Left colon (tissue), 2 donors: ENCODE data around the gene C12orf57. TPM values are rescaled to one million over a fixed set of nuclear protein-coding genes. Genes with fewer than 3 reads are reported as not detected.

Experiments
- ATAC-seq: fragments of 200-7000 bp; cut with Tn5 transposase; one replicate; pipeline ENCODE4 v1.9.1; 2020; ENCODE audit warnings: mild to moderate bottlenecking, moderate library complexity
- DNase-seq, 2 donors: peaks; one replicate each; pipeline ENCODE4 v3.0.0-alpha.2; 2020
- intact Hi-C, 2 donors: fragments of 100-400 bp; cut with DNase I in 1 of 2; cut with micrococcal nuclease in 1 of 2; formaldehyde crosslinking; loops; one replicate each; pipeline versions ENCODE4 v1.11.2 to v1.14.0; 2022; cut with DNase I, micrococcal nuclease
- total RNA-seq, 2 donors: library from RNA; stranded (reverse); fragmentation: NEBNext Ultra II Directional; extraction: Animal tissue kit (Norgen Biotek cat#: 25700); gene quantifications; one replicate each; pipeline ENCODE4 v1.2.1, GENCODE V29; 2021
- donor health status: DM: no; HTN: no; CAD: no.
- donor health status: DM: yes; HTN: yes; CAD: no.

C12orf57 gene
- total RNA-seq, 2 donors from 2014 or later: 151 to 168 TPM

DNA sequence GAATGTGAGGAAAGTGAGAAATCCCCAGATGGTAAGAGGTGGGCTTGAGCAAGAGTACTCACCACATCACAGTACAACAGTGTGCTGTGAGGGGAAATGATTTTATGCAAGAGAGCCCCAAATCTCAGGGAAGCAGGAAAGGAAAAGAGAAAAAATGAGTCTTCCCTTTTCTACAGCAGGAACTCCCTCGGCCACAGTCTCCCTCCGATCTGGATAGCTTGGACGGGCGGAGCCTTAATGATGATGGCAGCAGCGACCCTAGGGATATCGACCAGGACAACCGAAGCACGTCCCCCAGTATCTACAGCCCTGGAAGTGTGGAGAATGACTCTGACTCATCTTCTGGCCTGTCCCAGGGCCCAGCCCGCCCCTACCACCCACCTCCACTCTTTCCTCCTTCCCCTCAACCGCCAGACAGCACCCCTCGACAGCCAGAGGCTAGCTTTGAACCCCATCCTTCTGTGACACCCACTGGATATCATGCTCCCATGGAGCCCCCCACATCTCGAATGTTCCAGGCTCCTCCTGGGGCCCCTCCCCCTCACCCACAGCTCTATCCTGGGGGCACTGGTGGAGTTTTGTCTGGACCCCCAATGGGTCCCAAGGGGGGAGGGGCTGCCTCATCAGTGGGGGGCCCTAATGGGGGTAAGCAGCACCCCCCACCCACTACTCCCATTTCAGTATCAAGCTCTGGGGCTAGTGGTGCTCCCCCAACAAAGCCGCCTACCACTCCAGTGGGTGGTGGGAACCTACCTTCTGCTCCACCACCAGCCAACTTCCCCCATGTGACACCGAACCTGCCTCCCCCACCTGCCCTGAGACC is 8.2 kb upstream of the C12orf57 start:
- no peak for DNase-seq
- no peak for ATAC-seq
- intact Hi-C loops: no loop called here

DNA sequence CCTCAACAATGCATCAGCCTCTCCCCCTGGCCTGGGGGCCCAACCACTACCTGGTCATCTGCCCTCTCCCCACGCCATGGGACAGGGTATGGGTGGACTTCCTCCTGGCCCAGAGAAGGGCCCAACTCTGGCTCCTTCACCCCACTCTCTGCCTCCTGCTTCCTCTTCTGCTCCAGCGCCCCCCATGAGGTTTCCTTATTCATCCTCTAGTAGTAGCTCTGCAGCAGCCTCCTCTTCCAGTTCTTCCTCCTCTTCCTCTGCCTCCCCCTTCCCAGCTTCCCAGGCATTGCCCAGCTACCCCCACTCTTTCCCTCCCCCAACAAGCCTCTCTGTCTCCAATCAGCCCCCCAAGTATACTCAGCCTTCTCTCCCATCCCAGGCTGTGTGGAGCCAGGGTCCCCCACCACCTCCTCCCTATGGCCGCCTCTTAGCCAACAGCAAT is 7.6 kb upstream of the C12orf57 start:
- intact Hi-C loops: no loop called here
- ATAC-seq: no peak
- no peak for DNase-seq

DNA sequence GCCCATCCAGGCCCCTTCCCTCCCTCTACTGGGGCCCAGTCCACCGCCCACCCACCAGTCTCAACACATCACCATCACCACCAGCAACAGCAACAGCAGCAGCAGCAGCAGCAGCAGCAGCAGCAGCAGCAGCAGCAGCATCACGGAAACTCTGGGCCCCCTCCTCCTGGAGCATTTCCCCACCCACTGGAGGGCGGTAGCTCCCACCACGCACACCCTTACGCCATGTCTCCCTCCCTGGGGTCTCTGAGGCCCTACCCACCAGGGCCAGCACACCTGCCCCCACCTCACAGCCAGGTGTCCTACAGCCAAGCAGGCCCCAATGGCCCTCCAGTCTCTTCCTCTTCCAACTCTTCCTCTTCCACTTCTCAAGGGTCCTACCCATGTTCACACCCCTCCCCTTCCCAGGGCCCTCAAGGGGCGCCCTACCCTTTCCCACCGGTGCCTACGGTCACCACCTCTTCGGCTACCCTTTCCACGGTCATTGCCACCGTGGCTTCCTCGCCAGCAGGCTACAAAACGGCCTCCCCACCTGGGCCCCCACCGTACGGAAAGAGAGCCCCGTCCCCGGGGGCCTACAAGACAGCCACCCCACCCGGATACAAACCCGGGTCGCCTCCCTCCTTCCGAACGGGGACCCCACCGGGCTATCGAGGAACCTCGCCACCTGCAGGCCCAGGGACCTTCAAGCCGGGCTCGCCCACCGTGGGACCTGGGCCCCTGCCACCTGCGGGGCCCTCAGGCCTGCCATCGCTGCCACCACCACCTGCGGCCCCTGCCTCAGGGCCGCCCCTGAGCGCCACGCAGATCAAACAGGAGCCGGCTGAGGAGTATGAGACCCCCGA is 7.0 kb upstream of the C12orf57 start:
- intact Hi-C loops: no loop called here
- DNase-seq (no peak), ATAC-seq (peak; percentile 6)

DNA sequence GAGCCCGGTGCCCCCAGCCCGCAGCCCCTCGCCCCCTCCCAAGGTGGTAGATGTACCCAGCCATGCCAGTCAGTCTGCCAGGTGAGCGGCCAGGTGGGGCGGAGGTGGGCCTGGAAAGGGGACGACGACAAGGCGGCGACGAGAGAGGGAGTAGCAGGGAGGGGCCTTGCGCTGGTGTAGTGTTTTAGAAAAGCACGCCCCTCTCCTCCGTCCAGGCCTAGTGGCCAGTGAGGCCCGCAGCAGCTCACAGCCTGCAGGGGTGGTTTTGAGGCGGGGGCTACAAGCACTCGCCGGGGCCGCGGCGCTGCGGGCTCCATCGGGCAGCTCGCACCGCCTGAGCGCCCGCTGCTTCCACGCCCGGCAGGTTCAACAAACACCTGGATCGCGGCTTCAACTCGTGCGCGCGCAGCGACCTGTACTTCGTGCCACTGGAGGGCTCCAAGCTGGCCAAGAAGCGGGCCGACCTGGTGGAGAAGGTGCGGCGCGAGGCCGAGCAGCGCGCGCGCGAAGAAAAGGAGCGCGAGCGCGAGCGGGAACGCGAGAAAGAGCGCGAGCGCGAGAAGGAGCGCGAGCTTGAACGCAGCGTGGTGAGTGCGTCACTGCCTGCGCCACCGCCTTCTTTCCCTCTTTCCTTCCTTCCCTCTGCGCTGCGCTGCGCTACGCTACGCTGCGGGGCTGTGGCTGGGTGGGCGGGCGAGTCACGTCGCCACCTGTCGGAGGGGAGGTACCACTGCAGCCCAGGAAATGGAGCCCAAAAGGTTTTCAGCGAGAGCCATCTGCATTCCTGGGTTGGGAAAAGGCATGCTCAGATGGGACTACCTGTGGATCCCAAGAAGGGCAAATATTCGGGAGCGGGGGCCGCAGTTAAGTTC is 6.1 kb upstream of the C12orf57 start:
- intact Hi-C loops: no loop called here
- ATAC-seq (peak; percentile 87), DNase-seq (peak; percentile 92 to 94)

DNA sequence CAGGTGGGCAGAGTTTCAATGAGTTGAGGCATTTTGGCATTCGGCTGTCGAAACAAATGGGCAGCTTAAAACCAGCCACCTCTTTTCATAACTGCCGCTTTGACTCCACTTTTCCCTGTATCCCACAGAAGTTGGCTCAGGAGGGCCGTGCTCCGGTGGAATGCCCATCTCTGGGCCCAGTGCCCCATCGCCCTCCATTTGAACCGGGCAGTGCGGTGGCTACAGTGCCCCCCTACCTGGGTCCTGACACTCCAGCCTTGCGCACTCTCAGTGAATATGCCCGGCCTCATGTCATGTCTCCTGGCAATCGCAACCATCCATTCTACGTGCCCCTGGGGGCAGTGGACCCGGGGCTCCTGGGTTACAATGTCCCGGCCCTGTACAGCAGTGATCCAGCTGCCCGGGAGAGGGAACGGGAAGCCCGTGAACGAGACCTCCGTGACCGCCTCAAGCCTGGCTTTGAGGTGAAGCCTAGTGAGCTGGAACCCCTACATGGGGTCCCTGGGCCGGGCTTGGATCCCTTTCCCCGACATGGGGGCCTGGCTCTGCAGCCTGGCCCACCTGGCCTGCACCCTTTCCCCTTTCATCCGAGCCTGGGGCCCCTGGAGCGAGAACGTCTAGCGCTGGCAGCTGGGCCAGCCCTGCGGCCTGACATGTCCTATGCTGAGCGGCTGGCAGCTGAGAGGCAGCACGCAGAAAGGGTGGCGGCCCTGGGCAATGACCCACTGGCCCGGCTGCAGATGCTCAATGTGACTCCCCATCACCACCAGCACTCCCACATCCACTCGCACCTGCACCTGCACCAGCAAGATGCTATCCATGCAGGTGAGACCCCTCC is 5.2 kb upstream of the C12orf57 start:
- ATAC-seq (no peak), DNase-seq (no peak)
- intact Hi-C loops: no loop called here

DNA sequence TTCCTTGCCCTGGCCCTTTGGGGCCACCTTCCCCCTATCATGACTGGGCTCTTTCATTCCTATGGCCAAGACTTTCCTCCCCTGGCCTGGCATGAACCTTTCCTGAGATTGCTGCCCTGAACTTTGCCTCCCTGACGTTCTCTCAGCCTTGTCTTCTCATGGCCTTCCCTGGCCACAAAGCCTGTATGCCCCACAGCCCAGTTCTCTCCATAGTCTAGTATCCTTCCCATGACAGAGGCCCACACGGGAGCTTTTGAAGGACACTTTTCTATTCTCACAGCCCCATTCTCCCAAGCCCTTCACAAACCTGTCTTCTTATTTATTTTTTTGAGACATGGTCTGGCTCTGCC is 4.7 kb upstream of the C12orf57 start:
- ATAC-seq (no peak), DNase-seq (no peak)
- intact Hi-C loops: no loop called here

DNA sequence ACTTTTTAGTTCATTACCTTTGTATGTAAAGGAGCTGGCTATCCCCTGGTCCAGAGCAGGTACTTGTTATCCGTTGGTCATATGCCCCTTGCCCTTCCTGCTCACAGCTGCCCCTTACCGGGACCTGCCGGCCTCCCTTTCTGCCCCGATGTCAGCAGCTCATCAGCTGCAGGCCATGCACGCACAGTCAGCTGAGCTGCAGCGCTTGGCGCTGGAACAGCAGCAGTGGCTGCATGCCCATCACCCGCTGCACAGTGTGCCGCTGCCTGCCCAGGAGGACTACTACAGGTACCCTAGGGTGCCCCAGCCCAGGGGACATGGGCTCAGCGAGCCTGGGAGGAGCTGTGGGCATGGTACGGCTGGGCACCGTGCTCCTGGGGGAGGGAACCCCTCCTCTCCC is 2.6 kb upstream of the C12orf57 start:
- intact Hi-C loops: no loop called here
- ATAC-seq (no peak), DNase-seq (peak in 1 of 2 donors; percentile 19)

DNA sequence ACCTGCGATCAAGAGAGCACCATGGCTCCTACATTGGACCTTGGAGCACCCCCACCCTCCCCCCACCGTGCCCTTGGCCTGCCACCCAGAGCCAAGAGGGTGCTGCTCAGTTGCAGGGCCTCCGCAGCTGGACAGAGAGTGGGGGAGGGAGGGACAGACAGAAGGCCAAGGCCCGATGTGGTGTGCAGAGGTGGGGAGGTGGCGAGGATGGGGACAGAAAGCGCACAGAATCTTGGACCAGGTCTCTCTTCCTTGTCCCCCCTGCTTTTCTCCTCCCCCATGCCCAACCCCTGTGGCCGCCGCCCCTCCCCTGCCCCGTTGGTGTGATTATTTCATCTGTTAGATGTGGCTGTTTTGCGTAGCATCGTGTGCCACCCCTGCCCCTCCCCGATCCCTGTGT is 2.0 kb upstream of the C12orf57 start:
- DNase-seq (peak in 1 of 2 donors; percentile 18), ATAC-seq (no peak)
- intact Hi-C loops: no loop called here

DNA sequence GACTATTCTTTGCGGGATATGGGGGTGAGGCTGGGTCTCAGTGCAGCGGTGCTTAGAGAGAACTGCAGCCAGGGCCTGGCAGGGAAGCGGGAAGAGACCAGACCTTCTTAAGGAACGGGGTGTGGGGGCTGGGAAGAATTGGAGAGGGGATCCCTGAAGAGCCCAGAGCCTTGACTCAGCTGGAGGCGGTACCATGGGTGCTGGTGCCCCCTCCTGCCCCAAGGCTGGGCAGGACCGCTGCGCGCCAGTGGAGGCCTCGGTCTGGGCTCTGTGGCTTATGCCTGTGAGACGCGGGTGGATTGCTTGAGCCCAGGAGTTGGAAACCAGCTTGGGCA is 1.5 kb upstream of the C12orf57 start:
- no peak for ATAC-seq
- no peak for DNase-seq
- intact Hi-C loops: no loop called here

DNA sequence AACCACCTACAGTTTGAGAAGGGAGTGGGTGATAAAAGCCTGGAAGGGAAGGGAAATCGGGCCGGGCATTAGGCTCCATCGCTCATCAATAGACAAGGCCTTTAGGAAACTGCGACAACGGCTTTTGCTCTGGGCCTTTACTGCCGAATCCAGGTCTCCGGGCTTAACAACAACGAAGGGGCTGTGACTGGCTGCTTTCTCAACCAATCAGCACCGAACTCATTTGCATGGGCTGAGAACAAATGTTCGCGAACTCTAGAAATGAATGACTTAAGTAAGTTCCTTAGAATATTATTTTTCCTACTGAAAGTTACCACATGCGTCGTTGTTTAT is 467 bp upstream of the C12orf57 start:
- DNase-seq (peak; percentile 77 to 90), ATAC-seq (peak; percentile 41)
- intact Hi-C loops: no loop called here

DNA sequence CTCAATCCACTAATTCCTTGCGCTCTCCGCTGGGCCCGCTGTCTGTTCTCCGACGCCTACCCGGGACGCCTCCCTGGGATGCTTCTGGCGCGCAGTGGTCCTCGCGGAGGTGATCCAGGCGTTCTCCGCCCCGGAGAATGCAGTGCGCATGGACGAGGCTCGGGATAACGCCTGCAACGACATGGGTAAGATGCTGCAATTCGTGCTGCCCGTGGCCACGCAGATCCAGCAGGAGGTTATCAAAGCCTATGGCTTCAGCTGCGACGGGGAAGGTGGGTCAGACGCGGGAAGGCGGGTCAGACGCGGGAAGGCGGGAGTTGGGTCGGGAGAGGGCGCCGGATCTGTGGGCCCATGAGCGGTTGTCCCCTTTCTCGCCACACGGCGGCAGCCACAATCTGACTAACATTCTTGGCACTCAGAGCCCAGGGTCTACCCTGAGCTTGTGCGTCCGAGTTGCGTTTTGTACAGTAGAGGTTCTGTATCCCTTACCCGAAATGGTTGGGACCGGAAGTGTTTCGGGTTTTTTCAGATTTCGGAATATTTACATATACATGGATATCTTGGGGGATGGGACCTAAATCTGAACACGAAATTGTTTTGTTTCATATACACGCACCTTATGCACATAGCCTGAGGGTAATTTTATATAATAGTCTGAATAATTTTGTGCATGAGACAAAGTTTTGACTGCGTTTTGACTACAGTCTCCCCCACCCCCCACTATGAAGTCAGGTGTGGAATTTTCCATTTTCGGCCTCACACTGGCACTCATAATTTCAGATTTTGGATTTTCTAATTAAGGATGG is 762 bp downstream of the C12orf57 start:
- ATAC-seq: peak; percentile 56
- intact Hi-C loops: no loop called here
- DNase-seq: peak; percentile 95

DNA sequence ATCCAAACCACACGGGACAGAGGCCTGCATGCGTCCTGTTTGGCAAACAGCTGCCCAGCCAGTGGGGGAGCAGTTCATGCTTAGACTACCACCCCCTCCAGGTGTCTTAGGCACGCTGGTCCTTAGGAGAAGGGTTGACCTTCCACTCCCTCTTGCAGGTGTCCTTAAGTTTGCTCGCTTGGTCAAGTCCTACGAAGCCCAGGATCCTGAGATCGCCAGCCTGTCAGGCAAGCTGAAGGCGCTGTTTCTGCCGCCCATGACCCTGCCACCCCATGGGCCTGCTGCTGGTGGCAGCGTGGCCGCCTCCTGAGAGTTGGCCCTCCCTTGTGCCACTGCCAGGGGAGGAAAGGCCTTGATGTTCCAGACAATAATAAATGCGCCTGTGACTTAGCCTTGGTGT is 1.8 kb downstream of the C12orf57 start:
- ATAC-seq (no peak), DNase-seq (no peak)
- intact Hi-C loops: no loop called here

DNA sequence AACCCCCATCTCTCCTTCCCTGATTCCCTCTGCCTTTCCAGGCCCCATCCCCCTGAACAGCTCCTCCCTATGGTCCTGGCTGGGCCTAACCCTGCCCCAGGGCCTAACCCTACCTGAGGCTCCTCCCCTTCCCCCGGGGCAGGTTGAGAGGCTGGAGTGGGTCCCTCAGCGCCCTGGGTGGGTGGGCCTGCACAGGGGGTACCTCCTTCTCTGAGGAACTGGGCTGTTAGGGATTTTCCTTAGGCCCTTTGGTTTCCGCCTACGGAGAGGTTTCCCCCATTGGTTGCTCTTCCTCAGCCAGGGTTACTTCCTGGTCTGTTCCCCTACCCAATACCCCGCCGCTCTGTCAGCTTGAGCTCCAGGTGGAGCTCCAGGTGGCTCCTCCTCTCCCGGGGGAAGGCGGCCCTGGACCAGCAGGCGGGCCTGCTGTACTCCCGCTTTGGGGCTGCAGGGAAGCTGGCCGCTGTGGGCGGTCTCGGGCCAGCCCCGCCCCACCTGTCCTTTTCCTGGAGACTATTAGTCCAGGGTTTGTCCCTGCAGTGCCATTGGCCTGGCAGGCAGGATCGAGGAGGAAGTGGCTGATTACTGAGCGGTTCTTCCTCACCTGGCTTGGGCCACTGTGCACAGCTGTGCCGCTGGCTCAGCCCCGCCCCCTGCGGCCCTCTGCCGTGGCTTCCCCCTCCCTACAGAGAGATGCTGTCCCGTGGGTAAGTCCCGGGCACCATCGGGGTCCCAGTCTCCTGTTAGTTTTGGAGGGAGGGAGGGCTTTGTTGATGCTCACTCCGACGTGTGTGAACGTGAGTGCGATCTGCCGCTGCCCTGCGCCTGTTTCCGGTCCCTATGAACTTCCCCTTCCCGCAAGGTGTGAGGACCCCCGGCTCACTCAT is 2.5 kb downstream of the C12orf57 start:
- peak; percentile 73 for ATAC-seq
- intact Hi-C loops: no loop called here
- DNase-seq: peak; percentile 92 to 96

DNA sequence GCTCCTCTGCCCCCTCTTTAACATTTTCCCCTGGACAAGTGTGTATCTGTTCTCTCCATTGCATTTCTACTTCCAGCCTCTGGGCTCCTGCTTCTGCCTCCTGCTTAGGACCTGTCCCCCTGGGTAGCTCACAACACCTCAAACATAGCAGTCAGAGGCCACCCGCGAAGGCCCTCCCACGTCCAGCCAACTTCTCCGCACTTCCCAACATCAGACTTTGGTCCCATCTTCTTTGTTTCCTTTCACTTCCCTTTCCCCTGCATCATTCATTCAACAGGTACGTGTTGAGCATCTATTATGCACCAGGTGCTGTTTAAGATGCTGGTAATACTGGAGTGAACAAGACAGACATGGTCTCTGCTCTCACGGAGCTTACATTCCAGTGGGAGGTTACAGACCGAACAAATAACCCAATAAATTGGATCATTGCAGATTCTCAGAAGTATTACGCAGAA is 3.1 kb downstream of the C12orf57 start:
- ATAC-seq: no peak
- no peak for DNase-seq
- intact Hi-C loops: no loop called here

DNA sequence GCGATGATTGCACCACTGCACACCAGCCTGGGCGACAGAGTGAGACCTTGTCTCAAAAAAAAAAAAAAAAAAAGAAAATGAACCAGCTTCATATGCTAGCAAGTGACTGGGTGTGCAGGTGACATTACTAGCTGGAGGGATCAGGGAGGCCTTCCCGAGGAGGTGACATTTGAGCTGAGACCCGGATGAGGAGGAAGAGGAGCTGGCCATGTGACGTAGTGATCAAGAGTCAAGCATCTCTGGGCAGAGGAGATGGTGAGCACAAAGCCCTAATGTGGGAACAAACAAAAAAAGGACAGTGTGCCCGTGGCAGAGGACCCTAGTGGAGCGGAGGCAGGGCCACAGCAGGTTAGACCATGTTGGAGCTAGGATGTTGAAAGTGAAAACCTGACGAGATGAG is 3.8 kb downstream of the C12orf57 start:
- DNase-seq (no peak), ATAC-seq (no peak)
- intact Hi-C loops: no loop called here

DNA sequence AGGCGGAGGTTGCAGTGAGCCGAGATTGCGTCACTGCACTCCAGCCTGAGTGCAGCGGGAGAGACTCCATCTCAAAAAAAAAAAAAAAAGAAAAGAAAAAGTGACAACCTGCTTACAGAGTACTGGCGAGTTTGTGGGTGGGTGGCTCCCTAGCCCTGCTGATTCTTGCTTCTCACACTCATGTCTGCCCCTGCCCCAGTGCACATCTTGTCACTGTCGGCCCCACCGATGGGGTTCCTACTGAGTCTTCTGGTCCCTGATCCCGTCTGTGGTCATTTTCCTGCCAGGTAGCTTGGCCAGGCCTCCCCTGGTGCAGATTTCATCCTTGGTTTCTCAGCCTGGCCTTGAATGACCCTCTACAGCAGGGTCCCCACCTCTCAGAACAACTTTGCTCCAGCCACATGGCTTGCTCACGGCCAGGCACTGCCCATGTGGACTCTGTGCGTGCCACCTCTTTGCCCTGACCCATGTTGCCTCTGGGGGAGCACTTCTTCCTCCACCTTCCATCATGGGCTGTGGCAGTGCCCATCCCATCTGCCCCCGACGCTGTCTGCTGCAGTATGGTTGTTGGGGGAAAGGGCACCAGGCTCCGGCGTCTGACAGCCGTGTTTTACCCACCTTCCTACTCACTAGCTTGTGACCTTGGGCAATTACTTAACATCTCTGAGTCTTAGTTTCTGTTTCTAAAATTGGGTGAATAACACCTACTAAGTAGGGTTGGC is 5.2 kb downstream of the C12orf57 start:
- DNase-seq: no peak
- intact Hi-C loops: no loop called here
- no peak for ATAC-seq
